Mesenchymal stem cell (in vitro differentiated cells and primary cell): ENCODE results near the gene FSHR.

Experiments
- DNase-seq: peaks from one replicate; pipeline ENCODE4 v3.0.0-alpha.2; 2013
- H2AFZ ChIP-seq: one replicate; pipeline ENCODE4 v1.6.1; 2013; ENCODE audit warnings: low read depth, mild to moderate bottlenecking, control low read depth, inconsistent platforms, low read length, moderate library complexity
- H2AK5ac ChIP-seq: 2 replicates; pipeline ENCODE4 v1.6.1; 2013; ENCODE audit warnings: low read length, moderate library complexity, mild to moderate bottlenecking, inconsistent platforms; ENCODE audit not compliant: severe bottlenecking
- H2BK120ac ChIP-seq: one replicate; pipeline ENCODE4 v1.6.1; 2013; ENCODE audit warnings: low read depth, mild to moderate bottlenecking, inconsistent platforms, low read length, moderate library complexity
- H2BK12ac ChIP-seq, 2 experiments: one replicate each; pipeline ENCODE4 v1.6.1; 2013; ENCODE audit warnings: inconsistent platforms in 2 of 2, low read length in 2 of 2, mild to moderate bottlenecking in 2 of 2, moderate library complexity in 2 of 2, control low read depth in 1 of 2
- H2BK15ac ChIP-seq: one replicate; pipeline ENCODE4 v1.6.1; 2013; ENCODE audit warnings: mild to moderate bottlenecking, low read depth, inconsistent platforms; ENCODE audit not compliant: poor library complexity, severe bottlenecking
- H2BK5ac ChIP-seq: 2 replicates; pipeline ENCODE4 v1.6.1; 2013; ENCODE audit warnings: low read depth, mild to moderate bottlenecking, low read length, control low read depth, inconsistent platforms; ENCODE audit not compliant: poor library complexity, severe bottlenecking
- H3K14ac ChIP-seq, 2 experiments: one replicate each; pipeline ENCODE4 v1.6.1; 2013; ENCODE audit warnings: inconsistent platforms in 2 of 2, low read length in 2 of 2, control low read depth in 1 of 2, mild to moderate bottlenecking in 1 of 2, moderate library complexity in 1 of 2
- H3K18ac ChIP-seq, 2 experiments: one replicate each; pipeline ENCODE4 v1.6.1; 2013; ENCODE audit warnings: inconsistent platforms in 2 of 2, low read length in 2 of 2, control low read depth in 1 of 2, low read depth in 1 of 2, mild to moderate bottlenecking in 1 of 2
- H3K23ac ChIP-seq, 2 experiments: one replicate each; pipeline ENCODE4 v1.6.1; 2013; ENCODE audit warnings: inconsistent platforms in 2 of 2, low read length in 2 of 2, mild to moderate bottlenecking in 2 of 2, moderate library complexity in 2 of 2, control low read depth in 1 of 2
- H3K27ac ChIP-seq: 2 replicates; pipeline ENCODE4 v1.5.1; 2013; ENCODE audit warnings: mild to moderate bottlenecking, moderate library complexity, low read length, control low read depth, inconsistent platforms; ENCODE audit not compliant: poor library complexity, severe bottlenecking
- H3K27me3 ChIP-seq, 2 experiments: 2 replicates each; pipeline versions ENCODE4 v1.6.1 to v1.7.0; 2013; ENCODE audit warnings: low read length in 2 of 2, mild to moderate bottlenecking in 2 of 2, moderate library complexity in 2 of 2, control low read depth in 1 of 2, inconsistent platforms in 1 of 2; ENCODE audit not compliant: control insufficient read depth in 1 of 2, insufficient read depth in 1 of 2
- H3K36me3 ChIP-seq, 2 experiments: 2 replicates each; pipeline versions ENCODE4 v1.6.1 to v1.7.0; 2013; ENCODE audit warnings: low read length in 2 of 2, control low read depth in 1 of 2, inconsistent platforms in 1 of 2, low read depth in 1 of 2, mild to moderate bottlenecking in 1 of 2; ENCODE audit not compliant: insufficient read depth in 2 of 2, control insufficient read depth in 1 of 2
- H3K4ac ChIP-seq, 2 experiments: one replicate each; pipeline ENCODE4 v1.6.1; 2013; ENCODE audit warnings: inconsistent platforms in 2 of 2, low read length in 2 of 2, mild to moderate bottlenecking in 2 of 2, moderate library complexity in 2 of 2, control low read depth in 1 of 2, low read depth in 1 of 2
- H3K4me1 ChIP-seq: 2 replicates; pipeline ENCODE4 v1.6.1; 2013; ENCODE audit warnings: low read depth, low read length, control low read depth; ENCODE audit not compliant: control insufficient read depth, insufficient read depth
- H3K4me2 ChIP-seq: 2 replicates; pipeline ENCODE4 v1.6.1; 2013; ENCODE audit warnings: low read length, mild to moderate bottlenecking, inconsistent platforms; ENCODE audit not compliant: poor library complexity, severe bottlenecking
- H3K4me3 ChIP-seq, 2 experiments: 2 replicates each; pipeline versions ENCODE4 v1.5.1 to v1.7.0; 2013; ENCODE audit warnings: low read length in 2 of 2, mild to moderate bottlenecking in 2 of 2, control low read depth in 1 of 2, low read depth in 1 of 2; ENCODE audit not compliant: insufficient read depth in 1 of 2
- H3K79me1 ChIP-seq: replicated peaks from 2 replicates; pipeline ENCODE4 v1.6.1; 2013; ENCODE audit warnings: mild to moderate bottlenecking, control low read depth, low read length, inconsistent platforms; ENCODE audit not compliant: poor library complexity, severe bottlenecking
- H3K9ac ChIP-seq: 2 replicates; pipeline ENCODE4 v1.7.0; 2013; ENCODE audit warnings: mild to moderate bottlenecking, low read length, moderate library complexity
- H3K9me3 ChIP-seq: 2 replicates; pipeline ENCODE4 v1.7.0; 2013; ENCODE audit warnings: mild to moderate bottlenecking, low read length; ENCODE audit not compliant: control insufficient read depth
- H4K8ac ChIP-seq: one replicate; pipeline ENCODE4 v1.6.1; 2013; ENCODE audit warnings: inconsistent platforms, mild to moderate bottlenecking, low read length, moderate library complexity
- H4K91ac ChIP-seq: one replicate; pipeline ENCODE4 v1.6.1; 2013; ENCODE audit warnings: mild to moderate bottlenecking, low read length, inconsistent platforms
- WGBS: methylation state at CpG from one replicate; pipeline ENCODE4 v1.1.7; 2013; ENCODE audit warnings: mixed read lengths; 5-methylcytosine and 5-hydroxymethylcytosine counted together

Gene FSHR

GRCh38 chr2:49000695-49001094, 153.6 kb downstream of the FSHR start:
- Histone ChIP-seq H3K4ac (no peak overlapping the region), H3K4me1 (no peaks in the 10 kb centered on the region), H2BK12ac (no peak overlapping the region), H3K18ac (no peak overlapping the region), H2BK15ac (no peak overlapping the region), H3K23ac (no peak overlapping the region), H2BK5ac (no peak overlapping the region), H3K14ac (no peak overlapping the region), H3K4me2 (no peak overlapping the region), H2AFZ (no peak overlapping the region), H4K8ac (no peak overlapping the region), H3K9me3 (no peaks in the 10 kb centered on the region), H3K4me3 (no peak overlapping the region), H3K27ac (no peak overlapping the region), H2BK120ac (no peak overlapping the region), H4K91ac (no peak overlapping the region), H3K36me3 (no peaks in the 10 kb centered on the region), H3K79me1 (no peaks in the 10 kb centered on the region), H2AK5ac (no peak overlapping the region), H3K9ac (no peak overlapping the region), H3K27me3 (no peaks in the 10 kb centered on the region)
- DNase-seq = no peak

GRCh38 chr2:48998449-48998848, 155.9 kb downstream of the FSHR start:
- Histone ChIP-seq H3K4me1 (no peaks in the 10 kb centered on the region), H3K18ac (no peak overlapping the region), H3K27ac (no peak overlapping the region), H3K9me3 (no peaks in the 10 kb centered on the region), H3K23ac (no peak overlapping the region), H4K91ac (no peak overlapping the region), H2AFZ (no peak overlapping the region), H4K8ac (no peak overlapping the region), H2BK120ac (no peak overlapping the region), H2AK5ac (no peak overlapping the region), H3K27me3 (no peaks in the 10 kb centered on the region), H3K79me1 (no peaks in the 10 kb centered on the region), H2BK5ac (no peak overlapping the region), H3K4me3 (no peak overlapping the region), H3K4me2 (no peak overlapping the region), H2BK15ac (no peak overlapping the region), H2BK12ac (no peak overlapping the region), H3K14ac (no peak overlapping the region), H3K4ac (no peak overlapping the region), H3K36me3 (no peaks in the 10 kb centered on the region), H3K9ac (no peak overlapping the region)
- WGBS = 83% methylated on average over 1 of the region's 2 CpGs
- no peak for DNase-seq

GRCh38 chr2:48993576-48993975, 160.7 kb downstream of the FSHR start:
- Histone ChIP-seq H3K36me3 (no peaks in the 10 kb centered on the region), H3K4me1 (no peaks in the 10 kb centered on the region)

GRCh38 chr2:48991415-48992131, 162.7 kb downstream of the FSHR start:
- Histone ChIP-seq H3K27ac (no peak overlapping the region), H2AFZ (no peak overlapping the region), H2BK120ac (no peak overlapping the region), H3K23ac (no peak overlapping the region), H3K9ac (no peak overlapping the region), H3K79me1 (no peaks in the 10 kb centered on the region), H2BK12ac (no peak overlapping the region), H4K91ac (no peak overlapping the region), H2BK15ac (no peak overlapping the region), H2BK5ac (no peak overlapping the region), H3K18ac (no peak overlapping the region), H3K4me2 (no peak overlapping the region), H3K27me3 (no peaks in the 10 kb centered on the region), H3K4ac (no peak overlapping the region), H3K9me3 (no peaks in the 10 kb centered on the region), H3K4me3 (no peak overlapping the region), H3K14ac (no peak overlapping the region), H4K8ac (no peak overlapping the region), H3K4me1 (no peaks in the 10 kb centered on the region), H2AK5ac (no peak overlapping the region), H3K36me3 (no peaks in the 10 kb centered on the region)
- no CpG with 5 or more reads among the region's 3 CpGs for WGBS
- DNase-seq = no peak

More at GRCh38 chr2:48993576-48993975, 160.7 kb downstream of the FSHR start:
- WGBS = 68% methylated on average over 2 of the region's 2 CpGs
- H2BK120ac ChIP-seq = no peak overlapping the region
- no peak for DNase-seq
- H2BK12ac ChIP-seq = no peak overlapping the region
- H4K8ac ChIP-seq = no peak overlapping the region
- no peak overlapping the region for H2AK5ac ChIP-seq
- H3K14ac ChIP-seq = no peak overlapping the region
- H3K4ac ChIP-seq = no peak overlapping the region
- H3K27me3 ChIP-seq = no peaks in the 10 kb centered on the region
- H2AFZ ChIP-seq = no peak overlapping the region
- no peak overlapping the region for H2BK5ac ChIP-seq
- H3K4me2 ChIP-seq = no peak overlapping the region
- no peak overlapping the region for H3K9ac ChIP-seq
- H3K9me3 ChIP-seq = no peaks in the 10 kb centered on the region
- H3K4me3 ChIP-seq = no peak overlapping the region
- H3K18ac ChIP-seq = no peak overlapping the region
- H3K79me1 ChIP-seq = no peaks in the 10 kb centered on the region
- H4K91ac ChIP-seq = no peak overlapping the region
- no peak overlapping the region for H3K27ac ChIP-seq
- no peak overlapping the region for H2BK15ac ChIP-seq
- no peak overlapping the region for H3K23ac ChIP-seq
